Measurements from ENCODE around the gene SLC28A2.
"Not testable (repeated sequence)": the region's sequence is repeated elsewhere in the genome, so short reads cannot be mapped to it uniquely, and the experiment has no call there.

GRCh38 chr15:45314117-45314516 is 62.1 kb downstream of the SLC28A2 start:
- TF ChIP-seq CTCF (conservative IDR thresholded peaks at IDR 0.05); ZFX (IDR thresholded peaks at IDR 0.05): not testable (repeated sequence)
